B cell (primary cell): ENCODE data around the gene ABITRAM. TPM values are rescaled to one million over a fixed set of nuclear protein-coding genes. Genes with fewer than 3 reads are reported as not detected.

Source experiments
- ATAC-seq: fragments of 200-7000 bp; cut with Tn5 transposase; one replicate; pipeline ENCODE4 v1.10.0; 2021; ENCODE audit warnings: low read depth, mild to moderate bottlenecking, moderate number of reproducible peaks, moderate library complexity
- CTCF ChIA-PET: fragments of 350-600 bp; sonication (Branson Sonifier 250); formaldehyde crosslinking; loops from one replicate; lab custom pipeline; 2021; ENCODE audit warnings: antibody characterized with exemption, inconsistent platforms; lab: Charles Lee
- POLR2A ChIA-PET: fragments of 350-600 bp; sonication (Branson Sonifier 250); formaldehyde crosslinking; loops from one replicate; lab custom pipeline; 2021; ENCODE audit warnings: antibody characterized with exemption; lab: Charles Lee
- DNase-seq: peaks from one replicate; pipeline ENCODE4 v3.0.0; 2013
- H2AFZ ChIP-seq: 2 replicates; pipeline ENCODE4 v1.6.1; 2012; ENCODE audit warnings: mild to moderate bottlenecking, low read depth, low read length; ENCODE audit not compliant: insufficient read depth, poor library complexity, severe bottlenecking
- H3K27ac ChIP-seq, 2 donors: 1 replicate in 1 of 2; 2 replicates in 1 of 2; pipeline ENCODE4 v1.5.1; 2012 to 2013; ENCODE audit warnings: low read length in 2 of 2, mild to moderate bottlenecking in 2 of 2, moderate library complexity in 1 of 2
- H3K27me3 ChIP-seq, 4 experiments: fragments of 200-600 bp in 1 of 4; sonication (generic) in 1 of 4; replicated peaks in 1 of 4; 1 replicate in 2 of 4; 2 replicates in 2 of 4; pipeline versions ENCODE4 v1.6.1 to v1.7.0; 2013 to 2016; ENCODE audit warnings: low read length in 3 of 4, mild to moderate bottlenecking in 2 of 4, mixed read lengths in 1 of 4, moderate library complexity in 1 of 4; ENCODE audit not compliant: insufficient read depth in 4 of 4, control insufficient read depth in 3 of 4; ENCODE audit errors: control extremely low read depth in 1 of 4
- H3K36me3 ChIP-seq, 2 experiments: replicated peaks in 1 of 2; 1 replicate in 1 of 2; 2 replicates in 1 of 2; pipeline versions ENCODE4 v1.6.1 to v1.7.1; 2013; ENCODE audit warnings: low read length in 1 of 2; ENCODE audit not compliant: insufficient read depth in 2 of 2, control insufficient read depth in 1 of 2; ENCODE audit errors: control extremely low read depth in 1 of 2, extremely low read depth in 1 of 2
- H3K4me1 ChIP-seq, 2 donors: fragments of 200-600 bp in 1 of 2; sonication (generic) in 1 of 2; 1 replicate in 1 of 2; 2 replicates in 1 of 2; pipeline versions ENCODE4 v1.5.1 to v1.6.1; 2013 to 2017; ENCODE audit warnings: low read length in 2 of 2; ENCODE audit not compliant: control insufficient read depth in 2 of 2, insufficient read depth in 2 of 2
- H3K4me2 ChIP-seq: replicated peaks from 2 replicates; pipeline ENCODE3; 2012; ENCODE audit warnings: mild to moderate bottlenecking, low read depth, low read length; ENCODE audit not compliant: poor library complexity, severe bottlenecking
- H3K4me3 ChIP-seq, 5 experiments: fragments of 200-600 bp in 1 of 5; sonication (generic) in 1 of 5; 1 replicate in 3 of 5; 2 replicates in 2 of 5; pipeline versions ENCODE4 v1.5.1 to v1.7.0; 2011 to 2016; ENCODE audit warnings: low read length in 4 of 5, mild to moderate bottlenecking in 4 of 5, low read depth in 2 of 5, control low read depth in 1 of 5, moderate library complexity in 1 of 5; ENCODE audit not compliant: insufficient read depth in 1 of 5; ENCODE audit errors: control extremely low read depth in 1 of 5, extremely low read depth in 1 of 5
- H3K79me2 ChIP-seq: fragments of 200-600 bp; sonication (generic); one replicate; pipeline ENCODE4 v1.6.0; 2016; ENCODE audit warnings: low read length; ENCODE audit not compliant: control insufficient read depth, insufficient read depth
- H3K9ac ChIP-seq: fragments of 200-600 bp; sonication (generic); 2 replicates; pipeline ENCODE4 v1.6.1; 2017; ENCODE audit warnings: mild to moderate bottlenecking, low read length, moderate library complexity
- H3K9me3 ChIP-seq, 3 donors: one replicate each; pipeline versions ENCODE4 v1.6.1 to v1.7.1; 2013; ENCODE audit warnings: low read length in 2 of 3; ENCODE audit not compliant: control insufficient read depth in 2 of 3, insufficient read depth in 1 of 3; ENCODE audit errors: control extremely low read depth in 1 of 3
- H4K20me1 ChIP-seq: 2 replicates; pipeline ENCODE4 v1.6.0; 2012; ENCODE audit warnings: mild to moderate bottlenecking, low read length; ENCODE audit not compliant: insufficient read depth, control insufficient read depth, poor library complexity, severe bottlenecking
- H3K27ac Mint-ChIP-seq: one replicate; pipeline ENCODE4 v1.8.0; 2021; ENCODE audit warnings: mixed read lengths
- H3K27me3 Mint-ChIP-seq: one replicate; pipeline ENCODE4 v1.8.0; 2021; ENCODE audit warnings: mixed read lengths
- H3K4me1 Mint-ChIP-seq: one replicate; pipeline ENCODE4 v1.8.0; 2021; ENCODE audit warnings: mixed read lengths
- H3K4me3 Mint-ChIP-seq: one replicate; pipeline ENCODE4 v1.8.0; 2021; ENCODE audit warnings: mixed read lengths
- H3K9me3 Mint-ChIP-seq: one replicate; pipeline ENCODE4 v1.8.0; 2022; ENCODE audit warnings: mixed read lengths; ENCODE audit not compliant: insufficient read depth
- CTCF ChIP-seq: fragments of 200-600 bp; IDR thresholded peaks from one replicate; pipeline ENCODE4 v1.8.0; 2022; ENCODE audit warnings: antibody characterized with exemption, mild to moderate bottlenecking
- EZH2 ChIP-seq: IDR thresholded peaks from 2 replicates; pipeline ENCODE4 v1.6.1; 2012; ENCODE audit warnings: borderline replicate concordance, low read depth, mild to moderate bottlenecking, moderate library complexity, low read length; ENCODE audit not compliant: insufficient read depth, poor library complexity, severe bottlenecking
- WGBS: methylation state at CpG from one replicate; pipeline ENCODE4 v1.1.5; 2013; ENCODE audit warnings: missing lambda C conversion rate; ENCODE audit not compliant: insufficient coverage; 5-methylcytosine and 5-hydroxymethylcytosine counted together
- intact Hi-C: fragments of 100-400 bp; cut with micrococcal nuclease; formaldehyde crosslinking; loops from one replicate; pipeline ENCODE4 v1.10.0; 2022
- polyA plus RNA-seq: library from polyadenylated mRNA; depleted of rRNA; stranded (reverse); fragments of >200 nt; gene quantifications from 2 replicates; pipeline ENCODE4 v1.2.3, GENCODE V29; 2012
- total RNA-seq, 2 donors: library from RNA; stranded (reverse); fragments of 120-200 nt in 1 of 2; gene quantifications; 1 replicate in 1 of 2; 2 replicates in 1 of 2; pipeline versions ENCODE4 v1.2.3 to v1.2.4, GENCODE V29; 2013 to 2022

ABITRAM gene
- total and polyA plus RNA-seq, 2 donors (not counting 1 experiment from before 2014, with no cell fraction given) = 6.6 to 8.3 TPM

- TF ChIP-seq EZH2 = no peak
- no peak for TF ChIP-seq CTCF
- Mint-ChIP-seq H3K27ac (no peak overlapping the region), H3K27me3 (no peaks in the 10 kb centered on the region), H3K4me3 (no peak overlapping the region), H3K9me3 (no peaks in the 10 kb centered on the region), H3K4me1 (no peaks in the 10 kb centered on the region)
- no peak overlapping the region for H2AFZ ChIP-seq
- intact Hi-C loops = no loop called here
- no peak overlapping the region for H3K9ac ChIP-seq
- H3K4me2 ChIP-seq = no peak overlapping the region
- H3K9me3 ChIP-seq = no peaks in the 10 kb centered on the region
- no CpG with 5 or more reads among the region's 2 CpGs for WGBS
- H3K4me1 ChIP-seq = no peaks in the 10 kb centered on the region
- no peak overlapping the region for H3K27ac ChIP-seq
- H3K27me3 ChIP-seq = no peaks in the 10 kb centered on the region
- ChIA-PET POLR2A (no interaction called here), CTCF (no interaction called here)
- DNase-seq (no peak), ATAC-seq (no peak)
- H3K4me3 ChIP-seq = no peak overlapping the region
- H3K36me3 ChIP-seq = no peaks in the 10 kb centered on the region
- no peaks in the 10 kb centered on the region for H3K79me2 ChIP-seq
- no peaks in the 10 kb centered on the region for H4K20me1 ChIP-seq
Observed at GRCh38 chr9:108961151-108961550, 27.0 kb downstream of the ABITRAM start.

- ChIA-PET POLR2A (no interaction called here), CTCF (interaction anchor here (2.9 kb wide), 1 partner anchor 10 kb away, joined by 10 read pairs; no protein-coding TSS in a partner anchor)
- DNase-seq (no peak), ATAC-seq (no peak)
- no peaks in the 10 kb centered on the region for H3K4me1 ChIP-seq
- H4K20me1 ChIP-seq = no peaks in the 10 kb centered on the region
- TF ChIP-seq CTCF (no peak), EZH2 (no peak)
- H3K4me3 ChIP-seq = no peak overlapping the region
- no peak overlapping the region for H3K9ac ChIP-seq
- no peaks in the 10 kb centered on the region for H3K27me3 ChIP-seq
- no peak overlapping the region for H3K4me3 Mint-ChIP-seq
- no peaks in the 10 kb centered on the region for H3K27me3 Mint-ChIP-seq
- no peaks in the 10 kb centered on the region for H3K36me3 ChIP-seq
- WGBS = 100% methylated on average over 4 of the region's 4 CpGs
- intact Hi-C loops = no loop called here
- no peak overlapping the region for H3K27ac Mint-ChIP-seq
- no peak overlapping the region for H2AFZ ChIP-seq
- no peak overlapping the region for H3K27ac ChIP-seq
- no peak overlapping the region for H3K4me2 ChIP-seq
- H3K4me1 Mint-ChIP-seq = no peaks in the 10 kb centered on the region
- H3K9me3 Mint-ChIP-seq = no peaks in the 10 kb centered on the region
- no peaks in the 10 kb centered on the region for H3K9me3 ChIP-seq
- no peaks in the 10 kb centered on the region for H3K79me2 ChIP-seq
Observed at GRCh38 chr9:108963459-108964143, 29.4 kb downstream of the ABITRAM start.
